ENCODE data around the gene CDC42BPB.

CDC42BPB gene

DNA sequence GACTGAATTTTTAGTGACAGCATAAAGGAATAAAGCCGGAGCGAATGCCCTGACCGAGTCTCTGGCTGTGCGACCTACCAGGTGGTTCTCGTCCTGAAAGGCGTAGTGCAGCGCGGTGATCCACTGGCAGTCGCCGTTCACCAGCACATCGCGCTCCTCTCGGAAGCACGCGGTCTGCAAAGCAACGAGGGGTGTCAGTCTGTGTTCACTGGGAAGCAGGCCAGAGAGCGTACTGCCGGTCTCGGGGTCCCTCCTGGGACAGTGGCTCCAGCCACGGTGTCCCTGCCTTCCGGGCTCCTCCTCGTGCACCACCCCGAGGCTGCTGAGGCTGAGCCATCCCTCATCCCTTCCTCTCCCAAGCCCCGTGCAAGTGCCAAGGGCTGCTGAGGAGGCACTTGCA lies 53.5 kb downstream of the CDC42BPB start:
- no peak overlapping the region for H3K9ac ChIP-seq (ENCODE audit: low read depth, low read length)
- no peaks in the 10 kb centered on the region for H3K4me1 ChIP-seq (ENCODE audit: insufficient read depth, low read length)
- DNase-seq (no peak), ATAC-seq (ENCODE audit: insufficient read depth, low read depth) (no peak)
- H3K27ac ChIP-seq (ENCODE audit: low read length) = no peak overlapping the region
- H3K79me2 ChIP-seq (ENCODE audit: insufficient read depth, low read length) = no peaks in the 10 kb centered on the region
- no peak overlapping the region for H3K4me2 ChIP-seq (ENCODE audit: insufficient read depth, low read length)
- no peaks in the 10 kb centered on the region for H4K20me1 ChIP-seq (ENCODE audit: insufficient read depth, low read length)
- no peak overlapping the region for H2AFZ ChIP-seq (ENCODE audit: low read depth, low read length)
- H3K36me3 ChIP-seq (ENCODE audit: insufficient read depth, low read length) = no peaks in the 10 kb centered on the region
- H3K4me3 ChIP-seq (ENCODE audit: low read depth in 1 of 2, low read length in 2 of 2) = no peak overlapping the region
- H3K27me3 ChIP-seq (ENCODE audit: insufficient read depth, low read length, poor library complexity) = no peaks in the 10 kb centered on the region
- no peaks in the 10 kb centered on the region for H3K9me3 ChIP-seq (ENCODE audit: insufficient read depth, low read length, severe bottlenecking)
- TF ChIP-seq EZH2 (IDR thresholded peaks at IDR 0.05; ENCODE audit: borderline replicate concordance, low read depth, low read length, severe bottlenecking) = no peak
- TF ChIP-seq CTCF (IDR thresholded peaks at IDR 0.05; ENCODE audit: borderline replicate concordance, extremely low read depth, low read length, poor library complexity, severe bottlenecking) = no peak

- Histone ChIP-seq H3K36me3 (ENCODE audit: insufficient read depth, low read length) (no peaks in the 10 kb centered on the region), H2AFZ (ENCODE audit: low read depth, low read length) (no peak overlapping the region)
These were observed 54.1 kb downstream of the CDC42BPB start for GRCh38 chr14:103003351-103003615.

GRCh38 chr14:103002578-103003350 lies 54.6 kb downstream of the CDC42BPB start:
- Histone ChIP-seq H3K4me3 (ENCODE audit: low read depth in 1 of 2, low read length in 2 of 2) (no peak overlapping the region), H3K79me2 (ENCODE audit: insufficient read depth, low read length) (no peaks in the 10 kb centered on the region), H2AFZ (ENCODE audit: low read depth, low read length) (no peak overlapping the region), H3K9ac (ENCODE audit: low read depth, low read length) (no peak overlapping the region), H3K36me3 (ENCODE audit: insufficient read depth, low read length) (no peaks in the 10 kb centered on the region), H3K27ac (ENCODE audit: low read length) (no peak overlapping the region), H4K20me1 (ENCODE audit: insufficient read depth, low read length) (no peaks in the 10 kb centered on the region), H3K4me1 (ENCODE audit: insufficient read depth, low read length) (no peaks in the 10 kb centered on the region), H3K27me3 (ENCODE audit: insufficient read depth, low read length, poor library complexity) (no peaks in the 10 kb centered on the region), H3K4me2 (ENCODE audit: insufficient read depth, low read length) (no peak overlapping the region), H3K9me3 (ENCODE audit: insufficient read depth, low read length, severe bottlenecking) (no peaks in the 10 kb centered on the region)
- ATAC-seq (ENCODE audit: insufficient read depth, low read depth) (no peak), DNase-seq (no peak)
- TF ChIP-seq CTCF (IDR thresholded peaks at IDR 0.05; ENCODE audit: borderline replicate concordance, extremely low read depth, low read length, poor library complexity, severe bottlenecking) (peak; percentile 17), EZH2 (IDR thresholded peaks at IDR 0.05; ENCODE audit: borderline replicate concordance, low read depth, low read length, severe bottlenecking) (no peak)

More at GRCh38 chr14:103003351-103003615, 54.1 kb downstream of the CDC42BPB start:
- Histone ChIP-seq H3K9me3 (ENCODE audit: insufficient read depth, low read length, severe bottlenecking) (no peaks in the 10 kb centered on the region), H3K4me3 (ENCODE audit: low read depth in 1 of 2, low read length in 2 of 2) (no peak overlapping the region), H3K4me1 (ENCODE audit: insufficient read depth, low read length) (no peaks in the 10 kb centered on the region), H4K20me1 (ENCODE audit: insufficient read depth, low read length) (no peaks in the 10 kb centered on the region), H3K9ac (ENCODE audit: low read depth, low read length) (no peak overlapping the region), H3K27ac (ENCODE audit: low read length) (no peak overlapping the region), H3K79me2 (ENCODE audit: insufficient read depth, low read length) (no peaks in the 10 kb centered on the region), H3K27me3 (ENCODE audit: insufficient read depth, low read length, poor library complexity) (no peaks in the 10 kb centered on the region), H3K4me2 (ENCODE audit: insufficient read depth, low read length) (no peak overlapping the region)
- TF ChIP-seq CTCF (IDR thresholded peaks at IDR 0.05; ENCODE audit: borderline replicate concordance, extremely low read depth, low read length, poor library complexity, severe bottlenecking) (no peak), EZH2 (IDR thresholded peaks at IDR 0.05; ENCODE audit: borderline replicate concordance, low read depth, low read length, severe bottlenecking) (no peak)
- DNase-seq (no peak), ATAC-seq (ENCODE audit: insufficient read depth, low read depth) (no peak)

Data from DND-41 (cell line).